Measurements from ENCODE around the gene FGF8. TPM values are rescaled to one million over a fixed set of nuclear protein-coding genes. Genes with fewer than 3 reads are reported as not detected.
A peak's percentile ranks its signal among the peaks of the same experiment; 100 is the strongest.

FGF8 gene
- total RNA-seq, 2 donors from 2014 or later: 13.3 to 46.5 TPM

DNA sequence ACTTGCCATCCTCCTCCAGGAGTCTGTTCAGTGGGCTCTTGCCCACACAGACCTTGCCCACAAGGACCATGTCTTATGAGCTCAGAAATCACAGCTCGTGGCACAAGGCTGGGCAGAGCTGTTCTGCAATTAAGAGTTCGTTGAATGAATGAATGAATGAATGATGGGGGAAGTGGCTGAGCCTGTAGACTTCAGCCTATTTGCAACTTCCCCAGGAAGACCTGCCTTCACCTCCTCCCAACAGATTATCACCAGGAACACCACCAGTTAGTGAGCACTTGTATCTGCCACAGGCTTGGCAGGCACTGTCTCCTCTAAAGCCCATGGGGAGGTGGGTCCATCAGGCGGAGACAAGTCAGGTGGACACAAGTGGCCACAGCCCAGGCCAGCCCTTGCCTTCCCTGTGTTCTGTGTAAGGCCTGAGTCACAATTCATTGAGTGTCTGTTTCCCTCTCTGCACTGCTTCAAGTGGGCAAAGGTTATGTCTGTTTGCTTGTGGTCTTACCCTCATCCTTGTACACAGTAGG lies 1.8 kb upstream of the FGF8 start:
- Mint-ChIP-seq H3K27me3 (ENCODE audit: insufficient read depth) (peaks cover 26% of the 10 kb centered on the region), H3K9me3 (no peaks in the 10 kb centered on the region), H3K36me3 (ENCODE audit: low read depth) (peaks cover 7% of the 10 kb centered on the region), H3K27ac (no peak overlapping the region), H3K4me1 (peaks cover 62% of the 10 kb centered on the region), H3K4me3 (peak overlapping the region; percentile 56)
- Histone ChIP-seq H3K27me3 (ENCODE audit: control insufficient read depth, insufficient read depth, low read length, poor library complexity, severe bottlenecking) (peaks cover 10% of the 10 kb centered on the region), H3K4me3 (ENCODE audit: low read length) (no peak overlapping the region), H3K27ac (ENCODE audit: low read depth, low read length) (no peak overlapping the region), H3K4me1 (ENCODE audit: control insufficient read depth, insufficient read depth, low read length) (peaks cover 35% of the 10 kb centered on the region), H3K9me3 (ENCODE audit: control insufficient read depth, low read length) (no peaks in the 10 kb centered on the region), H3K36me3 (ENCODE audit: control insufficient read depth, insufficient read depth, low read length) (peaks cover 38% of the 10 kb centered on the region), H3K9ac (ENCODE audit: extremely low read depth, low read length, poor library complexity, severe bottlenecking) (no peak overlapping the region)
- WGBS, 2 experiments (ENCODE audit: insufficient coverage in 1 of 2, insufficient read length in 1 of 2): 92 to 100% methylated on average over 1 to 3 of the region's 3 CpGs
- TF ChIP-seq, protein P1, sequence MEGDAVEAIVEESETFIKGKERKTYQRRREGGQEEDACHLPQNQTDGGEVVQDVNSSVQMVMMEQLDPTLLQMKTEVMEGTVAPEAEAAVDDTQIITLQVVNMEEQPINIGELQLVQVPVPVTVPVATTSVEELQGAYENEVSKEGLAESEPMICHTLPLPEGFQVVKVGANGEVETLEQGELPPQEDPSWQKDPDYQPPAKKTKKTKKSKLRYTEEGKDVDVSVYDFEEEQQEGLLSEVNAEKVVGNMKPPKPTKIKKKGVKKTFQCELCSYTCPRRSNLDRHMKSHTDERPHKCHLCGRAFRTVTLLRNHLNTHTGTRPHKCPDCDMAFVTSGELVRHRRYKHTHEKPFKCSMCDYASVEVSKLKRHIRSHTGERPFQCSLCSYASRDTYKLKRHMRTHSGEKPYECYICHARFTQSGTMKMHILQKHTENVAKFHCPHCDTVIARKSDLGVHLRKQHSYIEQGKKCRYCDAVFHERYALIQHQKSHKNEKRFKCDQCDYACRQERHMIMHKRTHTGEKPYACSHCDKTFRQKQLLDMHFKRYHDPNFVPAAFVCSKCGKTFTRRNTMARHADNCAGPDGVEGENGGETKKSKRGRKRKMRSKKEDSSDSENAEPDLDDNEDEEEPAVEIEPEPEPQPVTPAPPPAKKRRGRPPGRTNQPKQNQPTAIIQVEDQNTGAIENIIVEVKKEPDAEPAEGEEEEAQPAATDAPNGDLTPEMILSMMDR (conservative IDR thresholded peaks at IDR 0.05): no peak
- peak; percentile 62 for DNase-seq

DNA sequence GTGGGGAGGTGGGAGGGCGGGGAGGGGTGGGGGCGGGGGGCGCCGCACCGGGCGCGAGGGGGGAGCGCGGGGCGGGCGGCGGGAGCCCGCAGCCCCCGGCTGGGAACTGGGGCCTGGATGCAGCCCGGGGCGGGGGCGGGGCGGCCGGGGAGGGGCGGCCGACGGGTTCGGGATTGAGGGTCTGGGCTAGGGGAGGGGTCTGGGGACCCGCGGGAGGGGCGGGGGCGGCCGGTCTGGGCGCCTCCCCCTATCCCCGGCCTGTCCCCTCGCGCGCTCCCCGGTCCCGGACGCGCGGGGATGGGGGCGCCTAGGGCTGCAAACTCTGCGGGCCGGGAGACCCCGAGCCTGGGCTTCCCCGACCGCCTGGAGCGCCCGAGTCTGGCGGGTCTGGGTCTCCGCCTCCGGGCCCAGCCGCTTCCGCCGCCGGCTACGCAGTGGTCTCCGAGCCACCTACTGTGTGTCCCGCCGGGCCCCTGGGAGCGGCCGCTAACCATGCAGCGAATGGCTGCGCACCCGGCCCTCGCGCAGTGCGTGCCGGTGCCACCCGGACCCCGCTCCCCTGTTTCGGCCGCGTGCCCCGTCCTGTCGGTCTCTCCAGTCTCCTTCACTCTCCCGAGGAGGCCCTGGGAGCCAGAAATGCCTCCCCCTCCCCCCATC lies 375 bp upstream of the FGF8 start:
- peak; percentile 76 for DNase-seq
- peak overlapping the region; percentile 30 for H3K27ac Mint-ChIP-seq
- H3K4me1 ChIP-seq (ENCODE audit: control insufficient read depth, insufficient read depth, low read length): peaks cover 45% of the 10 kb centered on the region

DNA sequence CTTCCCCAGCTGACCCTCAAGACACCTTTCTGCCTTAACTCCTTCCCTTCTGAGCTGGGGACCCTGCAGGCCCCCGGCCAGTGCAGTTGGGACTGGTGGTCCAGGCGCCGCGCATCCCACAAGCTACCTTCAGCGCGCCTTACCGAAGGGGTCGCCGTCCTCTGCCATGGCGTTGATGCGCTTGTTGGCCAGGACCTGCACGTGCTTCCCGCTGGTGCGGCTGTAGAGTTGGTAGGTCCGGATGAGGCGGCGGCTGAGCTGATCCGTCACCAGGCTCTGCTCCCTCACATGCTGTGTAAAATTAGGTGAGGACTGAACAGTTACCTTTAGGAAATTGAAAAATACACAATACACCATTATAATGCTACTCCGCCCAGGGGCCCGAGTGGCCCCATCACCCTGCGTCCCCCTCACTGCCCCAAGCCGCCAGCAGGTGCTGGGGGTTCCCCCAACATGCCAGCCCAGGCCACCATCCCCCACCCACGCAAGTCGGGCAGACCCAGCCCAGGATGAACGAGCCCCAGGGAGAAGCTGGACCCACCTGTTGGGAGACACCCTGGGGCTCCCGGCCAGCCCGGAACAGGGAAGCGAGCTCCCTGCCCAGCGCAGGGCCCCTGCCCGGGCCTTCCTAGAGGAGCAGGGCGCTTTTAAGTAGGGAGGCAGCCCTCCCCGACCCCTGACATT lies 1.2 kb downstream of the FGF8 start:
- 13 to 19% methylated on average over 9 to 32 of the region's 32 CpGs for WGBS, 2 experiments (ENCODE audit: insufficient coverage in 1 of 2, insufficient read length in 1 of 2)
- Histone ChIP-seq H3K4me3 (ENCODE audit: low read length) (peak overlapping the region; percentile 85), H3K4me1 (ENCODE audit: control insufficient read depth, insufficient read depth, low read length) (peaks cover 45% of the 10 kb centered on the region), H3K27me3 (ENCODE audit: control insufficient read depth, insufficient read depth, low read length, poor library complexity, severe bottlenecking) (peaks cover 10% of the 10 kb centered on the region), H3K9me3 (ENCODE audit: control insufficient read depth, low read length) (no peaks in the 10 kb centered on the region), H3K36me3 (ENCODE audit: control insufficient read depth, insufficient read depth, low read length) (peaks cover 55% of the 10 kb centered on the region), H3K27ac (ENCODE audit: low read depth, low read length) (no peak overlapping the region), H3K9ac (ENCODE audit: extremely low read depth, low read length, poor library complexity, severe bottlenecking) (peak overlapping the region; percentile 60)
- peak overlapping the region; percentile 63 for H3K4me3 Mint-ChIP-seq
- peaks cover 19% of the 10 kb centered on the region for H3K36me3 Mint-ChIP-seq (ENCODE audit: low read depth)
- H3K4me1 Mint-ChIP-seq: peaks cover 40% of the 10 kb centered on the region
- peak; percentile 83 for DNase-seq
- H3K27me3 Mint-ChIP-seq (ENCODE audit: insufficient read depth): peaks cover 26% of the 10 kb centered on the region
- H3K9me3 Mint-ChIP-seq: no peaks in the 10 kb centered on the region
- no peak overlapping the region for H3K27ac Mint-ChIP-seq
- TF ChIP-seq, protein P1 (conservative IDR thresholded peaks at IDR 0.05): no peak

More for the DNA sequence above, 375 bp upstream of the FGF8 start:
- H3K4me1 Mint-ChIP-seq: peaks cover 48% of the 10 kb centered on the region
- peaks cover 26% of the 10 kb centered on the region for H3K27me3 Mint-ChIP-seq (ENCODE audit: insufficient read depth)
- peak overlapping the region; percentile 11 for H3K9ac ChIP-seq (ENCODE audit: extremely low read depth, low read length, poor library complexity, severe bottlenecking)
- no peaks in the 10 kb centered on the region for H3K9me3 ChIP-seq (ENCODE audit: control insufficient read depth, low read length)
- TF ChIP-seq, protein P1 (conservative IDR thresholded peaks at IDR 0.05): no peak
- no peaks in the 10 kb centered on the region for H3K9me3 Mint-ChIP-seq
- WGBS, 2 experiments (ENCODE audit: insufficient coverage in 1 of 2, insufficient read length in 1 of 2): 1 to 3% methylated on average over 22 to 51 of the region's 74 CpGs
- H3K36me3 ChIP-seq (ENCODE audit: control insufficient read depth, insufficient read depth, low read length): peaks cover 46% of the 10 kb centered on the region
- no peak overlapping the region for H3K4me3 ChIP-seq (ENCODE audit: low read length)
- H3K27me3 ChIP-seq (ENCODE audit: control insufficient read depth, insufficient read depth, low read length, poor library complexity, severe bottlenecking): peaks cover 10% of the 10 kb centered on the region
- no peak overlapping the region for H3K27ac ChIP-seq (ENCODE audit: low read depth, low read length)
- peak overlapping the region; percentile 56 for H3K4me3 Mint-ChIP-seq
- peaks cover 15% of the 10 kb centered on the region for H3K36me3 Mint-ChIP-seq (ENCODE audit: low read depth)
